HCT116 (cell line): Measurements from ENCODE around the gene SMAD7. TPM values are rescaled to one million over a fixed set of nuclear protein-coding genes. Genes with fewer than 3 reads are reported as not detected.
A peak's percentile ranks its signal among the peaks of the same experiment; 100 is the strongest.

ENCODE experiments used
- ATAC-seq: fragments of 200-7000 bp; cut with Tn5 transposase; 2 replicates; pipeline ENCODE4 v1.9.1; 2020; ENCODE audit warnings: mild to moderate bottlenecking, moderate library complexity
- BruUV-seq: library from RNA; stranded (reverse); fragments of 400-500 nt; replicated peaks from 2 replicates; lab custom pipeline; 2021; lab: Mats Ljungman, UMichigan
- CTCF ChIA-PET: fragments of 300-600 bp; sonication (Branson Sonifier 250); formaldehyde crosslinking; loops from one replicate; lab custom pipeline; 2021; ENCODE audit warnings: antibody characterized with exemption; lab: Charles Lee
- POLR2A ChIA-PET: fragments of 300-600, 350-600 bp; sonication (Branson Sonifier 250); formaldehyde crosslinking; loops from one replicate; lab custom pipeline; 2021; ENCODE audit warnings: antibody characterized with exemption; lab: Charles Lee
- RAD21 ChIA-PET, 2 experiments: fragments of 300-600 bp; sonication (Branson Sonifier 250); formaldehyde crosslinking; loops; one replicate each; lab custom pipeline; 2023; ENCODE audit warnings: low total read pairs in 2 of 2; ENCODE audit not compliant: uncharacterized antibody in 2 of 2, unreplicated experiment in 2 of 2, low non-redundant PET in 1 of 2; lab: Charles Lee
- DNase-seq: peaks from one replicate; pipeline ENCODE4 v3.0.0-alpha.2; 2010; ENCODE audit warnings: low read depth, low spot score
- H2AFZ ChIP-seq: fragments of 200-600 bp; shearing (Covaris generic), sonication (generic); 2 replicates; pipeline ENCODE4 v1.6.1; 2017; ENCODE audit warnings: low read depth, mixed run types, mixed read lengths, antibody characterized with exemption, low read length; ENCODE audit not compliant: poor library complexity, severe bottlenecking
- H3K27ac ChIP-seq: 2 replicates; pipeline ENCODE4 v1.5.1; 2012; ENCODE audit warnings: low read depth, low read length
- H3K27me3 ChIP-seq: fragments of 200-600 bp; sonication (generic); 2 replicates; pipeline ENCODE4 v1.6.1; 2016; ENCODE audit warnings: mixed run types, low read length, mixed read lengths; ENCODE audit not compliant: insufficient read depth
- H3K36me3 ChIP-seq, 2 experiments: fragments of 200-500 bp in 1 of 2; fragments of 200-600 bp in 1 of 2; sonication (Bioruptor generic) in 1 of 2; sonication (generic) in 1 of 2; 2 replicates each; pipeline versions ENCODE4 v1.5.1 to v1.6.1; 2014 to 2016; ENCODE audit warnings: low read length in 2 of 2, inconsistent platforms in 1 of 2, mixed read lengths in 1 of 2, mixed run types in 1 of 2; ENCODE audit not compliant: insufficient read depth in 2 of 2, control insufficient read depth in 1 of 2
- H3K4me1 ChIP-seq, 2 experiments: fragments of 200-600 bp in 1 of 2; sonication (generic) in 1 of 2; 2 replicates each; pipeline versions ENCODE4 v1.5.1 to v1.6.1; 2012 to 2017; ENCODE audit warnings: low read length in 2 of 2, inconsistent platforms in 1 of 2, mild to moderate bottlenecking in 1 of 2, mixed read lengths in 1 of 2, mixed run types in 1 of 2, moderate library complexity in 1 of 2; ENCODE audit not compliant: insufficient read depth in 2 of 2, control insufficient read depth in 1 of 2
- H3K4me2 ChIP-seq: fragments of 200-600 bp; sonication (generic); 2 replicates; pipeline ENCODE4 v1.6.1; 2017; ENCODE audit warnings: mixed run types, low read length, mixed read lengths
- H3K4me3 ChIP-seq, 2 experiments: fragments of 200-600 bp in 1 of 2; sonication (generic) in 1 of 2; replicated peaks in 1 of 2; 2 replicates each; pipeline ENCODE4 v1.5.1; 2011 to 2016; ENCODE audit warnings: low read length in 2 of 2, control low read depth in 1 of 2, low read depth in 1 of 2, mild to moderate bottlenecking in 1 of 2, mixed read lengths in 1 of 2, mixed run types in 1 of 2
- H3K79me2 ChIP-seq: fragments of 200-600 bp; sonication (generic); 2 replicates; pipeline ENCODE4 v1.6.1; 2017; ENCODE audit warnings: mild to moderate bottlenecking, mixed run types, low read length, moderate library complexity, mixed read lengths; ENCODE audit not compliant: insufficient read depth
- H3K9ac ChIP-seq: fragments of 200-600 bp; sonication (generic); 2 replicates; pipeline ENCODE4 v1.6.1; 2016; ENCODE audit warnings: low read length, mixed read lengths
- H3K9me2 ChIP-seq: fragments of 200-600 bp; sonication (generic), shearing (Covaris generic); 2 replicates; pipeline ENCODE4 v1.6.1; 2017; ENCODE audit warnings: mixed run types, mild to moderate bottlenecking, moderate library complexity; ENCODE audit not compliant: insufficient read depth
- H3K9me3 ChIP-seq, 2 experiments: fragments of 200-500 bp in 1 of 2; fragments of 200-600 bp in 1 of 2; sonication (Bioruptor generic) in 1 of 2; sonication (generic) in 1 of 2; 2 replicates each; pipeline ENCODE4 v1.6.1; 2014 to 2017; ENCODE audit warnings: low read length in 2 of 2, mixed read lengths in 2 of 2, inconsistent platforms in 1 of 2, low read depth in 1 of 2, mild to moderate bottlenecking in 1 of 2, mixed run types in 1 of 2, moderate library complexity in 1 of 2; ENCODE audit not compliant: control insufficient read depth in 1 of 2, insufficient read depth in 1 of 2
- H4K20me1 ChIP-seq: fragments of 200-600 bp; sonication (generic), shearing (Covaris generic); 2 replicates; pipeline ENCODE4 v1.6.1; 2017; ENCODE audit warnings: mixed run types, mild to moderate bottlenecking, moderate library complexity; ENCODE audit not compliant: insufficient read depth
- CBX3 ChIP-seq: IDR thresholded peaks from 2 replicates; pipeline ENCODE4 v1.6.1; 2012; ENCODE audit warnings: low read depth
- ELF1 ChIP-seq: IDR thresholded peaks from 2 replicates; pipeline ENCODE4 v1.6.1; 2012; ENCODE audit warnings: low read depth, borderline replicate concordance
- EZH2phosphoT487 ChIP-seq: fragments of 200-600 bp; IDR thresholded peaks from 2 replicates; pipeline ENCODE4 v1.6.1; 2018; ENCODE audit warnings: antibody characterized with exemption, borderline replicate concordance
- FOSL1 ChIP-seq: IDR thresholded peaks from 2 replicates; pipeline ENCODE4 v1.6.1; 2012; ENCODE audit warnings: low read depth
- RAD21 ChIP-seq: IDR thresholded peaks from 2 replicates; pipeline ENCODE4 v1.6.1; 2012; ENCODE audit warnings: low read depth, mild to moderate bottlenecking
- SP1 ChIP-seq: IDR thresholded peaks from 2 replicates; pipeline ENCODE4 v1.6.1; 2012; ENCODE audit warnings: low read depth
- ZFX ChIP-seq: fragments of 450-650 bp; IDR thresholded peaks from 2 replicates; pipeline ENCODE4 v1.6.1; 2017
- ZNF274 ChIP-seq: fragments of 200-500 bp; sonication (Bioruptor generic); IDR thresholded peaks from 2 replicates; pipeline ENCODE4 v1.6.1; 2014; ENCODE audit warnings: mild to moderate bottlenecking, low read depth, low read length, inconsistent platforms
- intact Hi-C: fragments of 100-400 bp; cut with micrococcal nuclease; formaldehyde crosslinking; loops from 2 replicates; pipeline ENCODE4 v1.10.0; 2022
- total RNA-seq: library from RNA; stranded (reverse); gene quantifications from one replicate; pipeline ENCODE4 v1.2.1, GENCODE V29; 2021; ENCODE audit not compliant: unreplicated experiment
- TF ChIP-seq, protein P1 (sequence below), 3 experiments: fragments of 200-600 bp in 1 of 3; sonication (generic) in 1 of 3; IDR thresholded peaks in 2 of 3; conservative IDR thresholded peaks in 1 of 3; 2 replicates each; pipeline ENCODE4 v1.5.1; 2012 to 2017; ENCODE audit warnings: low read depth in 2 of 3, low read length in 2 of 3, antibody characterized with exemption in 1 of 3, borderline replicate concordance in 1 of 3, control low read depth in 1 of 3, mild to moderate bottlenecking in 1 of 3, mixed read lengths in 1 of 3, mixed run types in 1 of 3, moderate library complexity in 1 of 3; ENCODE audit not compliant: insufficient read depth in 1 of 3

The SMAD7 gene
- total RNA-seq, 1 experiment from 2014 or later = 7.2 TPM

DNA sequence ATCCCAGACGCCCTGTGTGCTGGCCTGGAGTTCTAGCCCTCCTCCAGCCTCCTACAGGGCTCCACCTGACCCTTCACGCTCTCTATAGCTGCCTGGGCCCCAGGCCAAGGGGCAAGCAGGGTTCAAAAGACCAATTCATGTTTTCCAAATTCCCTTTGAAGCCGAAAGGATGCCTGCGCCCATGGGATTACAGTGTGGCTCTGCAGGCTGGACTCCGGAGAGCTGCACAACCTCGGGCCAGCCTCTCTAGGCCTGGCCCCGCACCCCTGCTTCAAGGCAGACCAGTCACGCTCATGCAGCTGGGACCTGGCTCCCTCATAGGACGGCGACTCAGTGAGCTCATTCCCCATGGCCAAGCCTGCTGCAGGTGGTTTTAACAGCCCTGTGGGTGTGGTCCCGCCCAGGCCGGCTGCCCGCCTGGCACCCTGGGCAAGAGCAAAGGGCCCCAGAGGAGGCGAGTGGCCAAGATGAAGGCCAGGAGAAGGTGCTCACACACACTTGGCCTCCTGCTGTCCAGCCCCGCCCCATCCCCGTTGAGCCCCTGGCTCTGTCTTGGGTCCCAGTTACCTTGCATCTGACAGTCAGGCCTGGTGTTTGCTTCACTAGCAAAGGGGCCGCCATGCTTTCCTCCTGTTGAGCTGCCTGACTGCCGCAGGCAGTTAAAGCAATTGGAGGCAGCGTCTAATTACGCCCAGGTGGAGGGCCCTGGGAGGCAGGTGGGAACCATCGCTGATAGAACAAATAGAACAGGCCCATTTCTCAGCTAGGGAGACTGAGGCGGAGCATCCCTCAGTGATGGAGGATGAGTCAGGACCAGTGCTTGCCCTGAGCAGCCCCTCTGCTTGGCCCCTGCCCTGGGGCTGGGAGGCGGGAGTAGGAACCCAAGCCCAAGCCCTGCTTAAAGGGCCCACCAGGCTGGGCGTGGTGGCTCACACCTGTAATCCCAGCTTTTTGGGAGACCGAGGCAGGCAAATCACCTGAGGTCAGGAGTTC lies 56.9 kb downstream of the SMAD7 start:
- Histone ChIP-seq H3K4me3 (no peak overlapping the region), H3K9ac (no peak overlapping the region), H2AFZ (no peak overlapping the region), H3K4me2 (no peak overlapping the region), H3K9me2 (no peaks in the 10 kb centered on the region), H4K20me1 (no peaks in the 10 kb centered on the region), H3K27ac (no peak overlapping the region), H3K27me3 (peaks cover 4% of the 10 kb centered on the region; the same call in 1 of the 2 replicates), H3K79me2 (no peaks in the 10 kb centered on the region), H3K9me3 (no peaks in the 10 kb centered on the region), H3K36me3 (no peaks in the 10 kb centered on the region), H3K4me1 (peaks cover 10 to 18% of the 10 kb centered on the region in 2 experiments; a peak in 3 of 4 replicates)
- ATAC-seq (peak; percentile 42; the same call in 1 of the 2 replicates), DNase-seq (no peak)
- TF ChIP-seq, protein P1, sequence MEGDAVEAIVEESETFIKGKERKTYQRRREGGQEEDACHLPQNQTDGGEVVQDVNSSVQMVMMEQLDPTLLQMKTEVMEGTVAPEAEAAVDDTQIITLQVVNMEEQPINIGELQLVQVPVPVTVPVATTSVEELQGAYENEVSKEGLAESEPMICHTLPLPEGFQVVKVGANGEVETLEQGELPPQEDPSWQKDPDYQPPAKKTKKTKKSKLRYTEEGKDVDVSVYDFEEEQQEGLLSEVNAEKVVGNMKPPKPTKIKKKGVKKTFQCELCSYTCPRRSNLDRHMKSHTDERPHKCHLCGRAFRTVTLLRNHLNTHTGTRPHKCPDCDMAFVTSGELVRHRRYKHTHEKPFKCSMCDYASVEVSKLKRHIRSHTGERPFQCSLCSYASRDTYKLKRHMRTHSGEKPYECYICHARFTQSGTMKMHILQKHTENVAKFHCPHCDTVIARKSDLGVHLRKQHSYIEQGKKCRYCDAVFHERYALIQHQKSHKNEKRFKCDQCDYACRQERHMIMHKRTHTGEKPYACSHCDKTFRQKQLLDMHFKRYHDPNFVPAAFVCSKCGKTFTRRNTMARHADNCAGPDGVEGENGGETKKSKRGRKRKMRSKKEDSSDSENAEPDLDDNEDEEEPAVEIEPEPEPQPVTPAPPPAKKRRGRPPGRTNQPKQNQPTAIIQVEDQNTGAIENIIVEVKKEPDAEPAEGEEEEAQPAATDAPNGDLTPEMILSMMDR (IDR thresholded peaks at IDR 0.05 in 2 of 3, conservative IDR thresholded peaks at IDR 0.05 in 1 of 3; ENCODE audit: borderline replicate concordance in 1 of 3, insufficient read depth in 1 of 3, low read depth in 2 of 3, low read length in 2 of 3) = no peak
- TF ChIP-seq SP1 (no peak), ZNF274 (no peak), ELF1 (no peak), CBX3 (no peak), FOSL1 (no peak), ZFX (no peak), EZH2phosphoT487 (no peak), RAD21 (no peak)
- ChIA-PET CTCF (no interaction called here), POLR2A (no interaction called here), RAD21 (no interaction called here)
- BruUV-seq = no TSS peak
- intact Hi-C loops = no loop called here
